NOMO-1 treated with dmso at 0.1 percent for 144 hours (cell line): ENCODE data around the gene GNAZ.

Experiments used
- DNase-seq: peaks from one replicate; lab custom pipeline; 2025; ENCODE audit not compliant: unreplicated experiment; lab: John Stamatoyannopoulos, UW

Gene GNAZ

GRCh38 chr22:23117891-23118646 is 47.8 kb downstream of the GNAZ start:
- DNase-seq: no peak

- DNase-seq: no peak
These were observed 48.6 kb downstream of the GNAZ start for GRCh38 chr22:23118647-23119493.

- no peak for DNase-seq
These were observed 49.4 kb downstream of the GNAZ start for GRCh38 chr22:23119494-23120414.

GRCh38 chr22:23120415-23120899 is 50.1 kb downstream of the GNAZ start:
- DNase-seq: no peak

GRCh38 chr22:23121000-23121421 is 50.7 kb downstream of the GNAZ start:
- no peak for DNase-seq

GRCh38 chr22:23121424-23121823 is 51.1 kb downstream of the GNAZ start:
- DNase-seq: peak; percentile 14

GRCh38 chr22:23122216-23122957 is 52.1 kb downstream of the GNAZ start:
- no peak for DNase-seq

GRCh38 chr22:23122992-23123803 is 52.9 kb downstream of the GNAZ start:
- no peak for DNase-seq

- DNase-seq: no peak
These were observed 53.5 kb downstream of the GNAZ start for GRCh38 chr22:23123804-23124254.

GRCh38 chr22:23124611-23125511 is 54.5 kb downstream of the GNAZ start:
- DNase-seq: no peak

- no peak for DNase-seq
These were observed 55.3 kb downstream of the GNAZ start for GRCh38 chr22:23125512-23126103.

- DNase-seq: no peak
These were observed 56.1 kb downstream of the GNAZ start for GRCh38 chr22:23126165-23127054.

- DNase-seq: no peak
These were observed 56.9 kb downstream of the GNAZ start for GRCh38 chr22:23127055-23127756.

- DNase-seq: no peak
These were observed 57.5 kb downstream of the GNAZ start for GRCh38 chr22:23127788-23128187.

- DNase-seq: peak; percentile 28
These were observed 58.2 kb downstream of the GNAZ start for GRCh38 chr22:23128269-23129108.
